Smooth muscle cell (in vitro differentiated cells): ENCODE data around the gene MAPKAP1. TPM values are rescaled to one million over a fixed set of nuclear protein-coding genes. Genes with fewer than 3 reads are reported as not detected.
"Not testable (repeated sequence)": the region's sequence is repeated elsewhere in the genome, so short reads cannot be mapped to it uniquely, and the experiment has no call there.

Source experiments
- DNase-seq: peaks from one replicate; lab custom pipeline; 2025; ENCODE audit not compliant: unreplicated experiment; lab: John Stamatoyannopoulos, UW
- H2AFZ ChIP-seq: fragments of 200-600 bp; sonication (generic); 2 replicates; pipeline ENCODE4 v1.6.0; 2016; ENCODE audit warnings: antibody characterized with exemption, low read depth, mild to moderate bottlenecking
- H3F3A ChIP-seq: fragments of 200-600 bp; sonication (generic); 2 replicates; pipeline ENCODE4 v1.6.0; 2017; ENCODE audit warnings: antibody characterized with exemption, low read depth
- H3K27ac ChIP-seq: fragments of 200-600 bp; sonication (generic); 2 replicates; pipeline ENCODE4 v1.5.1; 2016; ENCODE audit warnings: low read depth, mild to moderate bottlenecking
- H3K27me3 ChIP-seq: fragments of 200-600 bp; sonication (generic); 2 replicates; pipeline ENCODE4 v1.6.1; 2016; ENCODE audit warnings: low read depth, mild to moderate bottlenecking
- H3K36me3 ChIP-seq: fragments of 200-600 bp; sonication (generic); 2 replicates; pipeline ENCODE4 v1.5.1; 2016; ENCODE audit warnings: low read depth
- H3K4me1 ChIP-seq: fragments of 200-600 bp; sonication (generic); 2 replicates; pipeline ENCODE4 v1.5.1; 2016; ENCODE audit warnings: low read depth
- H3K4me2 ChIP-seq: fragments of 200-600 bp; sonication (generic); 2 replicates; pipeline ENCODE4 v1.6.0; 2016; ENCODE audit warnings: mild to moderate bottlenecking
- H3K4me3 ChIP-seq: fragments of 200-600 bp; sonication (generic); 2 replicates; pipeline ENCODE4 v1.5.1; 2016; ENCODE audit warnings: mild to moderate bottlenecking
- H3K79me2 ChIP-seq: fragments of 200-600 bp; sonication (generic); 2 replicates; pipeline ENCODE4 v1.6.0; 2016; ENCODE audit warnings: low read depth, mild to moderate bottlenecking
- H3K9ac ChIP-seq: fragments of 200-600 bp; sonication (generic); 2 replicates; pipeline ENCODE4 v1.6.0; 2016; ENCODE audit warnings: low read depth
- H3K9me3 ChIP-seq: fragments of 200-600 bp; sonication (generic); replicated peaks from 2 replicates; pipeline ENCODE4 v1.5.1; 2016; ENCODE audit warnings: low read depth
- H4K20me1 ChIP-seq: fragments of 200-600 bp; sonication (generic); 2 replicates; pipeline ENCODE4 v1.6.0; 2016; ENCODE audit warnings: low read depth
- CTCF ChIP-seq: fragments of 200-600 bp; sonication (generic); IDR thresholded peaks from 2 replicates; pipeline ENCODE4 v1.5.1; 2017; ENCODE audit warnings: borderline replicate concordance, mild to moderate bottlenecking, antibody characterized with exemption; ENCODE audit not compliant: insufficient read depth, poor library complexity, severe bottlenecking
- WGBS: methylation state at CpG from one replicate; pipeline ENCODE4 v1.1.7; 2016; ENCODE audit warnings: low lambda C conversion rate; 5-methylcytosine and 5-hydroxymethylcytosine counted together
- polyA plus RNA-seq: library from polyadenylated mRNA; unstranded; fragments of >200 nt; fragmentation: Nextera tagmentation; extraction: Ambion mirVana; gene quantifications from 2 replicates; pipeline ENCODE4 v1.2.1, GENCODE V29; 2016
- total RNA-seq: library from RNA; depleted of rRNA; stranded (reverse); fragments of >200 nt; gene quantifications from 2 replicates; pipeline ENCODE4 v1.2.3, GENCODE V29; 2014

MAPKAP1 gene
- total and polyA plus RNA-seq, 2 experiments from 2014 or later: 50.1 to 74.5 TPM

DNA sequence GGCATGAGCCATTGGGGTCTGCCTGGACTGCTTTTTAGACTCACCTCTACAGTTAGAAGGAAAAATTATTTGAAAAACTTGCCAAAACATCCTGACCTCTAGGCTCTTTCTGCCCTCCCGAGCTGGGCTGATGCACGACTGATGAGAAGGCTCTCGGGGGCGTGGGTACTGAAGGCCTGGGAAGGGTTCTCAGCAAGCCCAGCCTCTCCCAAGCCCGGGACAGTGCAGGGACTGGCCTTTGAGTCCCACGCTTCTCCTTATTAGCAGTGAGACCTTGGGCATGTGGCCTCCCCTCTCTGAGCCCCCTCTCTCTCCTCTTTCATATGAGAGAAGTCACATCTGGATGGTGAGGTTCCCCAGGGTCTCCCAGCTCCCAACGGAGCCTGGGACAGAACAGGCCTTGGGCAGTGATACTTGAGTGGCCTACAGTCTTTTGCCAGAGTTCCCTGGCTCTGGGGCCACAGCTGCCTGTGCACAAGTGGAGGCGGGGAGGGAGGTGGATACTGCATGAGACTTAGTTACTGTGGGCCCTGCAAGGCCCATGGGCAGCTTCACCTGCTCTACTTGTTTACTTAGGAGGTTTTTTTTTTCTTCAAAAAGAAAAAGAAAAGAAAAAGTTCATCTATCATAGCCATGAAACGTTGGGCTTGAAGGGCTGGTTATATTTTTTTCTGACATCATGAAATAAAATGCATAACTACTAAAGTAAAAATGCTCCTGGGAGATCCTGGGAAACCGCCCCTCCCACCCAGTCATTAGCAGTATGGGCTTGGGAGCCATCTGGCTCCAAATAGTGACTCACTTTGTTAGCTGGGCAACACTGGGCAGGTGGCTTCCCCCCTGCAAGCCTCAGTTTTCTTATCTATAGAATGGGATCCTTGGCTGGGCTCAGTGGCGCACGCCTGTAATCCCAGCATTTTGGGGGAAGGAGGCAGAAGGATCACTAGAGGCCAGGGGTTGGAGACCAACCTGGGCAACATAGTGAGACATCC, 306.0 kb downstream of the MAPKAP1 start:
- Histone ChIP-seq H2AFZ (no peak overlapping the region), H3K27me3 (no peaks in the 10 kb centered on the region), H3K9ac (no peak overlapping the region), H3K4me3 (no peak overlapping the region), H4K20me1 (no peaks in the 10 kb centered on the region), H3K79me2 (no peaks in the 10 kb centered on the region), H3F3A (peaks cover 4% of the 10 kb centered on the region), H3K27ac (no peak overlapping the region), H3K4me1 (no peaks in the 10 kb centered on the region), H3K36me3 (no peaks in the 10 kb centered on the region), H3K4me2 (no peak overlapping the region), H3K9me3 (no peaks in the 10 kb centered on the region)
- 89% methylated on average over 12 of the region's 12 CpGs for WGBS
- TF ChIP-seq CTCF: no peak
- no peak for DNase-seq

- not testable (repeated sequence) for H3K4me1 ChIP-seq, H3K4me2 ChIP-seq, H3F3A ChIP-seq, H3K27me3 ChIP-seq, H4K20me1 ChIP-seq, H3K9ac ChIP-seq, H3K27ac ChIP-seq, H3K4me3 ChIP-seq, DNase-seq, H3K79me2 ChIP-seq, H3K9me3 ChIP-seq, H2AFZ ChIP-seq, H3K36me3 ChIP-seq
- WGBS: 94% methylated on average over 8 of the region's 8 CpGs
Observed at GRCh38 chr9:125400232-125400631, 306.8 kb downstream of the MAPKAP1 start.

GRCh38 chr9:125399666-125400065, 307.3 kb downstream of the MAPKAP1 start:
- Histone ChIP-seq H3K4me2 (no peak overlapping the region), H3K9ac (no peak overlapping the region), H3K4me1 (no peaks in the 10 kb centered on the region), H3K4me3 (no peak overlapping the region), H3K27ac (no peak overlapping the region), H2AFZ (no peak overlapping the region), H4K20me1 (no peaks in the 10 kb centered on the region), H3K79me2 (no peaks in the 10 kb centered on the region), H3K27me3 (no peaks in the 10 kb centered on the region), H3F3A (no peaks in the 10 kb centered on the region), H3K9me3 (no peaks in the 10 kb centered on the region), H3K36me3 (no peaks in the 10 kb centered on the region)
- WGBS: 97% methylated on average over 20 of the region's 20 CpGs
- TF ChIP-seq CTCF: no peak
- DNase-seq: no peak

GRCh38 chr9:125399165-125399564, 307.8 kb downstream of the MAPKAP1 start:
- no peak for TF ChIP-seq CTCF
- H3K9me3 ChIP-seq: no peaks in the 10 kb centered on the region
- H3K27ac ChIP-seq: no peak overlapping the region
- H3K9ac ChIP-seq: no peak overlapping the region
- no peaks in the 10 kb centered on the region for H3K79me2 ChIP-seq
- no peak overlapping the region for H3K4me2 ChIP-seq
- H3K36me3 ChIP-seq: no peaks in the 10 kb centered on the region
- WGBS: 93% methylated on average over 12 of the region's 12 CpGs
- no peak overlapping the region for H3K4me3 ChIP-seq
- H3F3A ChIP-seq: no peaks in the 10 kb centered on the region
- no peaks in the 10 kb centered on the region for H4K20me1 ChIP-seq
- no peaks in the 10 kb centered on the region for H3K27me3 ChIP-seq
- H3K4me1 ChIP-seq: no peaks in the 10 kb centered on the region
- H2AFZ ChIP-seq: no peak overlapping the region
- no peak for DNase-seq
